H1 (cell line): Measurements from ENCODE around the gene PRPS1. TPM values are rescaled to one million over a fixed set of nuclear protein-coding genes. Genes with fewer than 3 reads are reported as not detected.

Source experiments
- CTCF ChIP-seq, 3 experiments: IDR thresholded peaks; 1 replicate in 2 of 3; 2 replicates in 1 of 3; pipeline versions ENCODE4 v1.5.1 to v1.6.1; 2011; ENCODE audit warnings: low read length in 3 of 3, mild to moderate bottlenecking in 3 of 3, inconsistent platforms in 2 of 3, low read depth in 1 of 3, moderate library complexity in 1 of 3; ENCODE audit not compliant: insufficient read depth in 1 of 3; ENCODE audit errors: control extremely low read depth in 1 of 3
- POLR2AphosphoS5 ChIP-seq: IDR thresholded peaks from 2 replicates; pipeline ENCODE4 v1.6.1; 2011; ENCODE audit warnings: low read depth, low read length
- POU5F1 ChIP-seq: IDR thresholded peaks from 2 replicates; pipeline ENCODE4 v1.6.1; 2011; ENCODE audit warnings: low read depth, mild to moderate bottlenecking, low read length, moderate library complexity
- SAP30 ChIP-seq: fragments of 300-600 bp; sonication (generic); IDR thresholded peaks from 2 replicates; pipeline ENCODE4 v1.7.1; 2012; ENCODE audit warnings: low read length, moderate library complexity, mild to moderate bottlenecking, inconsistent platforms; ENCODE audit not compliant: insufficient read depth, insufficient replicate concordance
- SIN3A ChIP-seq, 2 experiments: IDR thresholded peaks in 1 of 2; conservative IDR thresholded peaks in 1 of 2; 2 replicates each; pipeline ENCODE4 v1.6.1; 2011 to 2012; ENCODE audit warnings: low read length in 2 of 2, improper control_type of control experiment in 1 of 2, low read depth in 1 of 2, mild to moderate bottlenecking in 1 of 2
- polyA plus RNA-seq, 7 experiments: library from polyadenylated mRNA; depleted of rRNA in 3 of 7; stranded (reverse) in 5 of 7; unstranded in 2 of 7; fragments of >200 nt in 5 of 7; fragments of 200-250 nt in 2 of 7; gene quantifications; 1 replicate in 5 of 7; 2 replicates in 1 of 7; 4 replicates in 1 of 7; pipeline versions ENCODE4 v1.2.1 to v1.2.3, GENCODE V29; 2011 to 2013; ENCODE audit warnings: missing spikeins in 2 of 7, mixed read lengths in 2 of 7
- total RNA-seq: library from RNA; stranded (reverse); fragmentation: NEBNext Ultra II Directional; extraction: Animal tissue kit (Norgen Biotek cat#: 25700); gene quantifications from 2 replicates; pipeline ENCODE4 v1.2.1, GENCODE V29; 2021

Gene PRPS1
- total and polyA plus RNA-seq, 2 of the 8 experiments (the other 6 are each of a cell fraction or from before 2014, with no cell fraction given) = 90.1 to 110 TPM

- TF ChIP-seq POU5F1 (no peak), SIN3A (conservative IDR thresholded peaks at IDR 0.05 in 1 of 2, IDR thresholded peaks at IDR 0.05 in 1 of 2; ENCODE audit: low read depth in 1 of 2, low read length in 2 of 2) (no peak), SAP30 (no peak), POLR2AphosphoS5 (no peak), CTCF (IDR thresholded peaks at IDR 0.05; ENCODE audit: control extremely low read depth in 1 of 3, insufficient read depth in 1 of 3, low read depth in 1 of 3, low read length in 3 of 3) (no peak)
These were observed 20.0 kb downstream of the PRPS1 start (continued) for GRCh38 chrX:107648332-107648731.
